OCI-M1 (cell line): ENCODE measurements around the gene NAXD.
A peak's percentile ranks its signal among the peaks of the same experiment; 100 is the strongest.

Source experiments
- DNase-seq: peaks from one replicate; lab custom pipeline; 2025; lab: John Stamatoyannopoulos, UW

The NAXD gene

GRCh38 chr13:110644892-110645521 is 29.7 kb downstream of the NAXD start:
- no peak for DNase-seq

- DNase-seq, result no peak
Measured at GRCh38 chr13:110645750-110646149, 30.4 kb downstream of the NAXD start.

- no peak for DNase-seq
Measured at GRCh38 chr13:110646442-110647364, 31.4 kb downstream of the NAXD start.

GRCh38 chr13:110647365-110647737 is 32.0 kb downstream of the NAXD start:
- no peak for DNase-seq

GRCh38 chr13:110648146-110648819 is 32.9 kb downstream of the NAXD start:
- DNase-seq, result peak; percentile 60

GRCh38 chr13:110648848-110649421 is 33.6 kb downstream of the NAXD start:
- no peak for DNase-seq

- DNase-seq, result no peak
Measured at GRCh38 chr13:110649551-110649950, 34.2 kb downstream of the NAXD start.

- no peak for DNase-seq
Measured at GRCh38 chr13:110650436-110650835, 35.1 kb downstream of the NAXD start.

- DNase-seq, result no peak
Measured at GRCh38 chr13:110651271-110651670, 35.9 kb downstream of the NAXD start.

- DNase-seq, result no peak
Measured at GRCh38 chr13:110651726-110652230, 36.4 kb downstream of the NAXD start.

GRCh38 chr13:110652231-110652730 is 36.9 kb downstream of the NAXD start:
- no peak for DNase-seq

GRCh38 chr13:110652764-110653163 is 37.4 kb downstream of the NAXD start:
- no peak for DNase-seq

GRCh38 chr13:110653271-110653670 is 37.9 kb downstream of the NAXD start:
- DNase-seq, result no peak

GRCh38 chr13:110653851-110654250 is 38.5 kb downstream of the NAXD start:
- DNase-seq, result no peak

GRCh38 chr13:110657196-110657595 is 41.9 kb downstream of the NAXD start:
- DNase-seq, result no peak

GRCh38 chr13:110658218-110658911 is 43.0 kb downstream of the NAXD start:
- DNase-seq, result peak; percentile 91

GRCh38 chr13:110661256-110661655 is 45.9 kb downstream of the NAXD start:
- no peak for DNase-seq

- no peak for DNase-seq
Measured at GRCh38 chr13:110662091-110662490, 46.7 kb downstream of the NAXD start.

- no peak for DNase-seq
Measured at GRCh38 chr13:110662777-110663443, 47.6 kb downstream of the NAXD start.

GRCh38 chr13:110663491-110663890 is 48.1 kb downstream of the NAXD start:
- no peak for DNase-seq

- DNase-seq, result no peak
Measured at GRCh38 chr13:110664041-110664440, 48.7 kb downstream of the NAXD start.
